Bone marrow (tissue), 2 donors: ENCODE measurements around the gene SQOR.

ENCODE experiments used
- DNase-seq, 2 donors: peaks; one replicate each; lab custom pipeline; 2025; lab: John Stamatoyannopoulos, UW

SQOR gene

GRCh38 chr15:45705510-45706473 is 71.0 kb downstream of the SQOR start:
- peak; percentile 43 to 69 for DNase-seq

- no peak for DNase-seq
These were observed 75.8 kb downstream of the SQOR start for GRCh38 chr15:45710657-45711056.

- DNase-seq = no peak
These were observed 80.0 kb downstream of the SQOR start for GRCh38 chr15:45714590-45715488.

GRCh38 chr15:45715528-45715927 is 80.7 kb downstream of the SQOR start:
- DNase-seq = peak in 1 of 2 donors; percentile 16

- DNase-seq = no peak
These were observed 84.7 kb downstream of the SQOR start for GRCh38 chr15:45719490-45719889.

- DNase-seq = no peak
These were observed 85.4 kb downstream of the SQOR start for GRCh38 chr15:45720183-45720582.

- no peak for DNase-seq
These were observed 93.8 kb downstream of the SQOR start for GRCh38 chr15:45728641-45729040.

- no peak for DNase-seq
These were observed 94.3 kb downstream of the SQOR start for GRCh38 chr15:45729141-45729540.

- DNase-seq = no peak
These were observed 96.5 kb downstream of the SQOR start for GRCh38 chr15:45731343-45731742.

GRCh38 chr15:45732662-45733061 is 97.8 kb downstream of the SQOR start:
- no peak for DNase-seq

- DNase-seq = no peak
These were observed 99.5 kb downstream of the SQOR start for GRCh38 chr15:45734260-45734711.
